HEK293 (cell line): ENCODE data around the gene TMOD1.

ENCODE experiments used
- CTCF ChIA-PET: fragments of 350-600 bp; formaldehyde crosslinking; extraction: SDS; loops from one replicate; lab custom pipeline; 2021; ENCODE audit warnings: antibody characterized with exemption; lab: Yijun Ruan, JAX
- POLR2A ChIA-PET: fragments of 300-600 bp; formaldehyde crosslinking; extraction: SDS; loops from one replicate; lab custom pipeline; 2020; ENCODE audit warnings: antibody characterized with exemption, inconsistent platforms; lab: Yijun Ruan, JAX
- H3K27ac ChIP-seq: fragments of 200-500 bp; sonication (Bioruptor generic); 2 replicates; pipeline ENCODE4 v1.5.1; 2014; ENCODE audit warnings: low read depth, low read length, control low read depth, inconsistent platforms; ENCODE audit errors: extremely low read depth
- H3K36me3 ChIP-seq, 2 experiments: fragments of 200-500 bp in 1 of 2; sonication (Bioruptor generic) in 1 of 2; 1 replicate in 1 of 2; 2 replicates in 1 of 2; pipeline ENCODE4 v1.5.1; 2014 to 2017; ENCODE audit warnings: inconsistent platforms in 2 of 2, low read length in 2 of 2; ENCODE audit not compliant: control insufficient read depth in 2 of 2, insufficient read depth in 1 of 2
- H3K4me1 ChIP-seq: fragments of 200-500 bp; sonication (Bioruptor generic); 2 replicates; pipeline ENCODE4 v1.5.1; 2014; ENCODE audit warnings: mild to moderate bottlenecking, low read length, inconsistent platforms; ENCODE audit not compliant: control insufficient read depth, insufficient read depth
- H3K4me3 ChIP-seq: 2 replicates; pipeline ENCODE4 v1.5.1; 2011; ENCODE audit warnings: low read depth, mild to moderate bottlenecking, control low read depth, low read length, moderate library complexity
- H3K9me3 ChIP-seq: fragments of 200-500 bp; sonication (Bioruptor generic); 2 replicates; pipeline ENCODE4 v1.5.1; 2014; ENCODE audit warnings: low read depth, low read length, inconsistent platforms; ENCODE audit not compliant: control insufficient read depth, insufficient read depth
- EGR2 ChIP-seq: fragments of 450-650 bp; formaldehyde crosslinking; IDR thresholded peaks from 2 replicates; pipeline ENCODE4 v1.5.1; 2016; ENCODE audit warnings: low read depth, missing biosample characterization, missing genetic modification characterization
- GLI4 ChIP-seq: fragments of 450-650 bp; formaldehyde crosslinking; IDR thresholded peaks from 2 replicates; pipeline ENCODE4 v1.5.1; 2016; ENCODE audit warnings: missing biosample characterization, missing genetic modification characterization
- HOXC10 ChIP-seq: sonication (generic); formaldehyde crosslinking; IDR thresholded peaks from 2 replicates; pipeline ENCODE4 v1.8.1; 2023; ENCODE audit warnings: mild to moderate bottlenecking, missing genetic modification reagents
- KLF1 ChIP-seq: fragments of 450-650 bp; formaldehyde crosslinking; IDR thresholded peaks from 2 replicates; pipeline ENCODE4 v1.5.1; 2016; ENCODE audit warnings: missing biosample characterization, missing genetic modification characterization
- TCF7L2 ChIP-seq: IDR thresholded peaks from 2 replicates; pipeline ENCODE4 v1.6.1; 2011; ENCODE audit warnings: low read depth, mild to moderate bottlenecking, inconsistent platforms, low read length, moderate library complexity, borderline replicate concordance
- ZBTB8A ChIP-seq: fragments of 450-650 bp; formaldehyde crosslinking; IDR thresholded peaks from 2 replicates; pipeline ENCODE4 v1.5.1; 2016; ENCODE audit warnings: missing biosample characterization, missing genetic modification characterization
- ZFHX2 ChIP-seq: fragments of 450-650 bp; formaldehyde crosslinking; conservative IDR thresholded peaks from 2 replicates; pipeline ENCODE4 v1.5.1; 2016; ENCODE audit warnings: missing biosample characterization, missing genetic modification characterization
- ZNF174 ChIP-seq: fragments of 450-650 bp; formaldehyde crosslinking; IDR thresholded peaks from 2 replicates; pipeline ENCODE4 v1.5.0; 2017; ENCODE audit warnings: missing biosample characterization, mild to moderate bottlenecking, missing genetic modification characterization
- ZNF2 ChIP-seq: fragments of 450-650 bp; formaldehyde crosslinking; IDR thresholded peaks from 2 replicates; pipeline ENCODE4 v1.5.1; 2016; ENCODE audit warnings: missing biosample characterization, missing genetic modification characterization
- ZNF202 ChIP-seq: fragments of 450-650 bp; formaldehyde crosslinking; IDR thresholded peaks from 2 replicates; pipeline ENCODE4 v1.5.1; 2016; ENCODE audit warnings: missing biosample characterization, missing genetic modification characterization, borderline replicate concordance
- ZNF274 ChIP-seq, 2 experiments: fragments of 200-500 bp in 1 of 2; fragments of 450-650 bp in 1 of 2; sonication (Bioruptor generic) in 1 of 2; formaldehyde crosslinking in 1 of 2; IDR thresholded peaks; 2 replicates each; pipeline versions ENCODE4 v1.5.1 to v1.6.1; 2014 to 2016; ENCODE audit warnings: borderline replicate concordance in 1 of 2, inconsistent platforms in 1 of 2, low read length in 1 of 2, missing biosample characterization in 1 of 2, missing genetic modification characterization in 1 of 2
- ZNF292 ChIP-seq: fragments of 450-650 bp; formaldehyde crosslinking; IDR thresholded peaks from 2 replicates; pipeline ENCODE4 v1.5.1; 2016; ENCODE audit warnings: low read depth, missing biosample characterization, missing genetic modification characterization, borderline replicate concordance
- ZNF311 ChIP-seq: fragments of 450-650 bp; formaldehyde crosslinking; IDR thresholded peaks from 2 replicates; pipeline ENCODE4 v1.5.1; 2017; ENCODE audit warnings: missing biosample characterization, missing genetic modification characterization, borderline replicate concordance
- ZNF423 ChIP-seq: fragments of 450-650 bp; formaldehyde crosslinking; IDR thresholded peaks from 2 replicates; pipeline ENCODE4 v1.5.1; 2016; ENCODE audit warnings: missing biosample characterization, missing genetic modification characterization
- ZNF510 ChIP-seq: fragments of 450-650 bp; formaldehyde crosslinking; IDR thresholded peaks from 2 replicates; pipeline ENCODE4 v1.5.1; 2018; ENCODE audit warnings: mild to moderate bottlenecking, missing genetic modification characterization, missing biosample characterization; ENCODE audit not compliant: insufficient replicate concordance
- ZNF600 ChIP-seq: fragments of 450-650 bp; formaldehyde crosslinking; IDR thresholded peaks from 2 replicates; pipeline ENCODE4 v1.5.1; 2016; ENCODE audit warnings: missing biosample characterization, missing genetic modification characterization
- TF ChIP-seq, protein P1 (sequence below): fragments of 450-650 bp; formaldehyde crosslinking; IDR thresholded peaks from 2 replicates; pipeline ENCODE4 v1.5.1; 2017; ENCODE audit warnings: missing biosample characterization, missing genetic modification characterization
- TF ChIP-seq, protein P2 (sequence below): fragments of 450-650 bp; formaldehyde crosslinking; IDR thresholded peaks from 2 replicates; pipeline ENCODE4 v1.5.1; 2017; ENCODE audit warnings: missing biosample characterization, missing genetic modification characterization
- TF ChIP-seq, protein P3 (sequence below): fragments of 450-650 bp; formaldehyde crosslinking; IDR thresholded peaks from 2 replicates; pipeline ENCODE4 v1.5.1; 2017; ENCODE audit warnings: missing biosample characterization, mild to moderate bottlenecking, missing genetic modification characterization, moderate library complexity
- TF ChIP-seq, protein P4 (sequence below): fragments of 450-650 bp; formaldehyde crosslinking; IDR thresholded peaks from 2 replicates; pipeline ENCODE4 v1.5.1; 2016; ENCODE audit warnings: missing biosample characterization, missing genetic modification characterization

TMOD1 gene

DNA sequence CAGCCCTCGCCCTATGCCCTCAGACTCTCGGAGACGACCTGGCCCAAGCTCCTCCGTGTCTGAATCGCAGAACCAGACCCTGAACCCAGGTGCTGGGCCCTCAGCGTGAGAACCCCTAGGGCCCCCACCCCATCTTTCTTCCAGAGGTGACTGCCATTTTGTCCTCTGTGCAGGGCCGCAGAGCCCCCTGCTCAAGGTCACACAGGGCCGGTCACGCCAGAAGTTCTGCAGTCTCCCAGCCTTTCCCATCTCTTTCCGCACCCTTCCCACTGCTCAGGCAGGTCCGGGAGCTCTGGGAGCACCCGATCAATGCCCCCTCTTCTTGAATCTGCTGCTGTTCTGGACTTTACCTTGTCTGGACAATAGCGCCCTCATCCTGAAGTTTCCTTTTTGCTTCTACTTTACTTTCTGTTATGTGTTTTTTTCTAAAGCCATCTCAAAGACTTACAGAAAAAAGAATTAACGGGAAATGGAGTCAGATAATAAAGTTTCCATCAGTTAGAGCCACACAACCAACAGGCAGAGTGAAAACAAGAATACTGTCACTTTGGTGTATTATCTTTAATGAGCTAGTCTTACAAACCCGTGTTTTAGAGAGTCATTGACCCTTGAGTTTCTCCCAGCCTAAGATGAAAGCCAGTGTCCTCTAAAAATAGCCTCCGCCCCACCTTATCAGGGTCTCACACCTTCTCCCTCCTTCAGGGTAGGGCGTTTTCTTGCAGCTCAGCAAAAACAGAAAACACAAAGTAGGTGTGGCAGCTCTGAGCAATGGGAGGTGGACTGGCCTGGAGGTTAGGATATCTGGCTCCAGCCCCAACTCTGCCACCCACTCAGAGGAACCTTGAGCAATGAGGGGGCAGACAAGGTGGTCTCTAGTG, 1.8 kb downstream of the TMOD1 start:
- Histone ChIP-seq H3K4me3 (peak overlapping the region; percentile 71; the same call in 1 of the 2 replicates), H3K4me1 (peaks cover 3% of the 10 kb centered on the region; the same call in 1 of the 2 replicates), H3K27ac (no peak overlapping the region; the same call in 1 of the 2 replicates), H3K9me3 (no peaks in the 10 kb centered on the region), H3K36me3 (peaks cover 0 to 4% of the 10 kb centered on the region in 2 experiments; a peak in 1 of 3 replicates)
- ChIA-PET POLR2A (interaction anchor here (1.3 to 3.7 kb wide), 6 partner anchors 15 to 194 kb away, joined by 3 to 11 read pairs (median 5); partner anchors contain the start of genes NCBP1, TSTD2 and XPA), CTCF (interaction anchor here (0.7 to 4.8 kb wide), 12 partner anchors 14 to 848 kb away, joined by 3 to 45 read pairs (median 4); partner anchors contain the start of gene TDRD7)
- no peak for TF ChIP-seq ZNF510 (tag by site-specific recombination)
- peak; percentile 25; the same call in 1 of the 2 replicates for TF ChIP-seq EGR2 (tag by site-specific recombination)
- TF ChIP-seq, protein P1, sequence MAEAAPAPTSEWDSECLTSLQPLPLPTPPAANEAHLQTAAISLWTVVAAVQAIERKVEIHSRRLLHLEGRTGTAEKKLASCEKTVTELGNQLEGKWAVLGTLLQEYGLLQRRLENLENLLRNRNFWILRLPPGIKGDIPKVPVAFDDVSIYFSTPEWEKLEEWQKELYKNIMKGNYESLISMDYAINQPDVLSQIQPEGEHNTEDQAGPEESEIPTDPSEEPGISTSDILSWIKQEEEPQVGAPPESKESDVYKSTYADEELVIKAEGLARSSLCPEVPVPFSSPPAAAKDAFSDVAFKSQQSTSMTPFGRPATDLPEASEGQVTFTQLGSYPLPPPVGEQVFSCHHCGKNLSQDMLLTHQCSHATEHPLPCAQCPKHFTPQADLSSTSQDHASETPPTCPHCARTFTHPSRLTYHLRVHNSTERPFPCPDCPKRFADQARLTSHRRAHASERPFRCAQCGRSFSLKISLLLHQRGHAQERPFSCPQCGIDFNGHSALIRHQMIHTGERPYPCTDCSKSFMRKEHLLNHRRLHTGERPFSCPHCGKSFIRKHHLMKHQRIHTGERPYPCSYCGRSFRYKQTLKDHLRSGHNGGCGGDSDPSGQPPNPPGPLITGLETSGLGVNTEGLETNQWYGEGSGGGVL (tag by site-specific recombination): no peak
- TF ChIP-seq HOXC10 (CRISPR knock-in tag): no peak
- no peak for TF ChIP-seq ZNF174 (tag by site-specific recombination)
- TF ChIP-seq ZNF274 (IDR thresholded peaks at IDR 0.05; ENCODE audit: low read length): no peak
- no peak for TF ChIP-seq ZNF274 (tag by site-specific recombination; IDR thresholded peaks at IDR 0.05; ENCODE audit: borderline replicate concordance)
- TF ChIP-seq, protein P2, sequence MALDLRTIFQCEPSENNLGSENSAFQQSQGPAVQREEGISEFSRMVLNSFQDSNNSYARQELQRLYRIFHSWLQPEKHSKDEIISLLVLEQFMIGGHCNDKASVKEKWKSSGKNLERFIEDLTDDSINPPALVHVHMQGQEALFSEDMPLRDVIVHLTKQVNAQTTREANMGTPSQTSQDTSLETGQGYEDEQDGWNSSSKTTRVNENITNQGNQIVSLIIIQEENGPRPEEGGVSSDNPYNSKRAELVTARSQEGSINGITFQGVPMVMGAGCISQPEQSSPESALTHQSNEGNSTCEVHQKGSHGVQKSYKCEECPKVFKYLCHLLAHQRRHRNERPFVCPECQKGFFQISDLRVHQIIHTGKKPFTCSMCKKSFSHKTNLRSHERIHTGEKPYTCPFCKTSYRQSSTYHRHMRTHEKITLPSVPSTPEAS (tag by site-specific recombination): no peak
- no peak for TF ChIP-seq ZNF292 (tag by site-specific recombination)
- TF ChIP-seq ZNF600 (tag by site-specific recombination): peak; percentile 70
- peak; percentile 98 for TF ChIP-seq KLF1 (tag by site-specific recombination)
- 0 out of 2 replicates have a peak, but pooled peaks have one; percentile 20 for TF ChIP-seq ZFHX2
- TF ChIP-seq ZNF202 (tag by site-specific recombination): no peak
- TF ChIP-seq ZBTB8A (tag by site-specific recombination): no peak
- no peak for TF ChIP-seq ZNF423 (tag by site-specific recombination)
- no peak; the same call in 1 of the 2 replicates for TF ChIP-seq TCF7L2
- TF ChIP-seq, protein P3, sequence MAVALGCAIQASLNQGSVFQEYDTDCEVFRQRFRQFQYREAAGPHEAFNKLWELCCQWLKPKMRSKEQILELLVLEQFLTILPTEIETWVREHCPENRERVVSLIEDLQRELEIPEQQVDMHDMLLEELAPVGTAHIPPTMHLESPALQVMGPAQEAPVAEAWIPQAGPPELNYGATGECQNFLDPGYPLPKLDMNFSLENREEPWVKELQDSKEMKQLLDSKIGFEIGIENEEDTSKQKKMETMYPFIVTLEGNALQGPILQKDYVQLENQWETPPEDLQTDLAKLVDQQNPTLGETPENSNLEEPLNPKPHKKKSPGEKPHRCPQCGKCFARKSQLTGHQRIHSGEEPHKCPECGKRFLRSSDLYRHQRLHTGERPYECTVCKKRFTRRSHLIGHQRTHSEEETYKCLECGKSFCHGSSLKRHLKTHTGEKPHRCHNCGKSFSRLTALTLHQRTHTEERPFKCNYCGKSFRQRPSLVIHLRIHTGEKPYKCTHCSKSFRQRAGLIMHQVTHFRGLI: no peak
- TF ChIP-seq ZNF2 (tag by site-specific recombination): no peak
- no peak for TF ChIP-seq ZNF311 (tag by site-specific recombination)
- no peak for TF ChIP-seq GLI4 (tag by site-specific recombination)
- TF ChIP-seq, protein P4, sequence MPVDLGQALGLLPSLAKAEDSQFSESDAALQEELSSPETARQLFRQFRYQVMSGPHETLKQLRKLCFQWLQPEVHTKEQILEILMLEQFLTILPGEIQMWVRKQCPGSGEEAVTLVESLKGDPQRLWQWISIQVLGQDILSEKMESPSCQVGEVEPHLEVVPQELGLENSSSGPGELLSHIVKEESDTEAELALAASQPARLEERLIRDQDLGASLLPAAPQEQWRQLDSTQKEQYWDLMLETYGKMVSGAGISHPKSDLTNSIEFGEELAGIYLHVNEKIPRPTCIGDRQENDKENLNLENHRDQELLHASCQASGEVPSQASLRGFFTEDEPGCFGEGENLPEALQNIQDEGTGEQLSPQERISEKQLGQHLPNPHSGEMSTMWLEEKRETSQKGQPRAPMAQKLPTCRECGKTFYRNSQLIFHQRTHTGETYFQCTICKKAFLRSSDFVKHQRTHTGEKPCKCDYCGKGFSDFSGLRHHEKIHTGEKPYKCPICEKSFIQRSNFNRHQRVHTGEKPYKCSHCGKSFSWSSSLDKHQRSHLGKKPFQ (tag by site-specific recombination): no peak
